ENCODE measurements around the gene YJU2.

GRCh38 chr19:4267101-4267900 lies 20.4 kb downstream of the YJU2 start:
- TF ChIP-seq, protein P1, sequence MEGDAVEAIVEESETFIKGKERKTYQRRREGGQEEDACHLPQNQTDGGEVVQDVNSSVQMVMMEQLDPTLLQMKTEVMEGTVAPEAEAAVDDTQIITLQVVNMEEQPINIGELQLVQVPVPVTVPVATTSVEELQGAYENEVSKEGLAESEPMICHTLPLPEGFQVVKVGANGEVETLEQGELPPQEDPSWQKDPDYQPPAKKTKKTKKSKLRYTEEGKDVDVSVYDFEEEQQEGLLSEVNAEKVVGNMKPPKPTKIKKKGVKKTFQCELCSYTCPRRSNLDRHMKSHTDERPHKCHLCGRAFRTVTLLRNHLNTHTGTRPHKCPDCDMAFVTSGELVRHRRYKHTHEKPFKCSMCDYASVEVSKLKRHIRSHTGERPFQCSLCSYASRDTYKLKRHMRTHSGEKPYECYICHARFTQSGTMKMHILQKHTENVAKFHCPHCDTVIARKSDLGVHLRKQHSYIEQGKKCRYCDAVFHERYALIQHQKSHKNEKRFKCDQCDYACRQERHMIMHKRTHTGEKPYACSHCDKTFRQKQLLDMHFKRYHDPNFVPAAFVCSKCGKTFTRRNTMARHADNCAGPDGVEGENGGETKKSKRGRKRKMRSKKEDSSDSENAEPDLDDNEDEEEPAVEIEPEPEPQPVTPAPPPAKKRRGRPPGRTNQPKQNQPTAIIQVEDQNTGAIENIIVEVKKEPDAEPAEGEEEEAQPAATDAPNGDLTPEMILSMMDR (IDR thresholded peaks at IDR 0.05): peak; percentile 75 to 92 (median 84)
- no peak for TF ChIP-seq POLR2A (IDR thresholded peaks at IDR 0.05)
